H9 (cell line): Measurements from ENCODE around the gene SF1. TPM values are rescaled to one million over a fixed set of nuclear protein-coding genes. Genes with fewer than 3 reads are reported as not detected.

ENCODE experiments used
- DNase-seq: peaks from one replicate; pipeline ENCODE4 v3.0.0-alpha.2; 2017
- H2AFZ ChIP-seq: one replicate; pipeline ENCODE4 v1.6.1; 2013; ENCODE audit warnings: mild to moderate bottlenecking, low read length, control low read depth, moderate library complexity
- H2AK5ac ChIP-seq: 2 replicates; pipeline ENCODE4 v1.6.1; 2013; ENCODE audit warnings: low read length, control low read depth, mixed read lengths; ENCODE audit not compliant: insufficient read length
- H2BK120ac ChIP-seq: one replicate; pipeline ENCODE4 v1.6.1; 2013; ENCODE audit warnings: low read depth, mild to moderate bottlenecking, low read length, control low read depth, inconsistent platforms; ENCODE audit not compliant: poor library complexity, severe bottlenecking
- H2BK12ac ChIP-seq: 2 replicates; pipeline ENCODE4 v1.6.1; 2013; ENCODE audit warnings: low read length, control low read depth, mixed read lengths, low read depth; ENCODE audit not compliant: insufficient read length
- H2BK15ac ChIP-seq: 2 replicates; pipeline ENCODE4 v1.6.1; 2013; ENCODE audit warnings: low read depth, low read length, control low read depth
- H2BK20ac ChIP-seq: one replicate; pipeline ENCODE4 v1.6.1; 2013; ENCODE audit warnings: low read depth, mild to moderate bottlenecking, low read length, control low read depth, inconsistent platforms; ENCODE audit not compliant: poor library complexity, severe bottlenecking
- H2BK5ac ChIP-seq: 2 replicates; pipeline ENCODE4 v1.6.1; 2013; ENCODE audit warnings: low read length, control low read depth, mixed read lengths; ENCODE audit not compliant: insufficient read length
- H3K14ac ChIP-seq: 2 replicates; pipeline ENCODE4 v1.6.1; 2013; ENCODE audit warnings: low read length, control low read depth; ENCODE audit not compliant: insufficient read depth
- H3K18ac ChIP-seq: 2 replicates; pipeline ENCODE4 v1.6.1; 2013; ENCODE audit warnings: low read depth, mild to moderate bottlenecking, mixed read lengths, low read length, control low read depth; ENCODE audit not compliant: insufficient read length
- H3K23ac ChIP-seq: 2 replicates; pipeline ENCODE4 v1.6.1; 2013; ENCODE audit warnings: low read length, control low read depth, mixed read lengths, low read depth; ENCODE audit not compliant: insufficient read length
- H3K23me2 ChIP-seq: 2 replicates; pipeline ENCODE4 v1.6.1; 2013; ENCODE audit warnings: low read depth, mild to moderate bottlenecking, mixed read lengths, low read length, control low read depth; ENCODE audit not compliant: insufficient read length, poor library complexity, severe bottlenecking
- H3K27ac ChIP-seq: 2 replicates; pipeline ENCODE4 v1.5.1; 2013; ENCODE audit warnings: low read length, control low read depth, mixed read lengths, low read depth; ENCODE audit not compliant: insufficient read length
- H3K27me3 ChIP-seq: 2 replicates; pipeline ENCODE4 v1.6.1; 2013; ENCODE audit warnings: low read length, control low read depth, inconsistent platforms; ENCODE audit not compliant: insufficient read depth
- H3K4ac ChIP-seq: 2 replicates; pipeline ENCODE4 v1.6.1; 2013; ENCODE audit warnings: low read depth, mild to moderate bottlenecking, control low read depth, inconsistent platforms, low read length, moderate library complexity
- H3K4me1 ChIP-seq: 2 replicates; pipeline ENCODE4 v1.6.1; 2013; ENCODE audit warnings: low read length, control low read depth, inconsistent platforms; ENCODE audit not compliant: insufficient read depth
- H3K4me2 ChIP-seq: 2 replicates; pipeline ENCODE4 v1.6.1; 2013; ENCODE audit warnings: low read length, control low read depth, mixed read lengths; ENCODE audit not compliant: insufficient read length, insufficient read depth
- H3K56ac ChIP-seq: 2 replicates; pipeline ENCODE4 v1.6.1; 2013; ENCODE audit warnings: low read depth, mild to moderate bottlenecking, mixed read lengths, low read length, control low read depth; ENCODE audit not compliant: insufficient read length
- H3K79me1 ChIP-seq: 2 replicates; pipeline ENCODE4 v1.6.1; 2013; ENCODE audit warnings: low read depth, mild to moderate bottlenecking, moderate library complexity, low read length, control low read depth, inconsistent platforms; ENCODE audit not compliant: insufficient read depth, poor library complexity, severe bottlenecking
- H3K79me2 ChIP-seq: 2 replicates; pipeline ENCODE4 v1.6.1; 2013; ENCODE audit warnings: low read length, control low read depth, inconsistent platforms; ENCODE audit not compliant: insufficient read depth
- H3K9ac ChIP-seq: 2 replicates; pipeline ENCODE4 v1.6.1; 2013; ENCODE audit warnings: low read length, control low read depth, mixed read lengths; ENCODE audit not compliant: insufficient read length; ENCODE audit errors: extremely low read depth
- H3K9me3 ChIP-seq: one replicate; pipeline ENCODE4 v1.6.1; 2013; ENCODE audit warnings: low read depth, low read length, inconsistent platforms; ENCODE audit not compliant: control insufficient read depth
- H3T11ph ChIP-seq: one replicate; pipeline ENCODE4 v1.6.1; 2013; ENCODE audit warnings: mild to moderate bottlenecking, low read length, control low read depth, inconsistent platforms
- H4K20me1 ChIP-seq: one replicate; pipeline ENCODE4 v1.6.1; 2013; ENCODE audit not compliant: control insufficient read depth, insufficient read length, insufficient read depth
- H4K5ac ChIP-seq: 2 replicates; pipeline ENCODE4 v1.6.1; 2013; ENCODE audit warnings: low read depth, mild to moderate bottlenecking, mixed read lengths, low read length, control low read depth; ENCODE audit not compliant: insufficient read length
- H4K8ac ChIP-seq: replicated peaks from 2 replicates; pipeline ENCODE4 v1.6.1; 2013; ENCODE audit warnings: low read length, control low read depth, mixed read lengths, low read depth; ENCODE audit not compliant: insufficient read length
- H4K91ac ChIP-seq: 2 replicates; pipeline ENCODE4 v1.6.1; 2013; ENCODE audit warnings: low read depth, mild to moderate bottlenecking, moderate library complexity, mixed read lengths, low read length, control low read depth; ENCODE audit not compliant: insufficient read length
- H3K27ac Mint-ChIP-seq, 3 experiments: 2 replicates in 2 of 3; 3 replicates in 1 of 3; pipeline ENCODE4 v1.8.0; 2020 to 2021; ENCODE audit warnings: mixed read lengths in 3 of 3, mild to moderate bottlenecking in 1 of 3, moderate library complexity in 1 of 3
- H3K27me3 Mint-ChIP-seq: 2 replicates; pipeline ENCODE4 v1.8.0; 2021; ENCODE audit warnings: low read depth, mild to moderate bottlenecking, moderate library complexity, mixed read lengths
- H3K36me3 Mint-ChIP-seq, 3 experiments: 2 replicates in 2 of 3; 3 replicates in 1 of 3; pipeline ENCODE4 v1.8.0; 2020 to 2021; ENCODE audit warnings: low read depth in 3 of 3, mixed read lengths in 3 of 3; ENCODE audit not compliant: insufficient read depth in 1 of 3
- H3K4me1 Mint-ChIP-seq, 2 experiments: 2 replicates each; pipeline ENCODE4 v1.8.0; 2020; ENCODE audit warnings: mixed read lengths in 2 of 2
- H3K4me3 Mint-ChIP-seq, 2 experiments: 2 replicates in 1 of 2; 3 replicates in 1 of 2; pipeline ENCODE4 v1.8.0; 2020 to 2021; ENCODE audit warnings: mild to moderate bottlenecking in 2 of 2, mixed read lengths in 2 of 2, moderate library complexity in 1 of 2
- H3K9me3 Mint-ChIP-seq, 2 experiments: 2 replicates in 1 of 2; 3 replicates in 1 of 2; pipeline ENCODE4 v1.8.0; 2020; ENCODE audit warnings: mild to moderate bottlenecking in 2 of 2, mixed read lengths in 2 of 2, moderate library complexity in 1 of 2
- WGBS: extraction: QIAGEN DNeasy Blood & Tissue Kit; methylation state at CpG from one replicate; pipeline ENCODE4 v1.1.7; 2013; ENCODE audit warnings: missing lambda C conversion rate, low lambda C conversion rate, mixed read lengths; ENCODE audit not compliant: insufficient read length; ENCODE audit errors: extremely low coverage; 5-methylcytosine and 5-hydroxymethylcytosine counted together
- total RNA-seq: library from RNA; stranded (reverse); gene quantifications from 2 replicates; pipeline ENCODE4 v1.2.1, GENCODE V29; 2021
- TF ChIP-seq, protein P1 (sequence below): fragments of 200-600 bp; sonication (generic); conservative IDR thresholded peaks from 3 replicates; pipeline ENCODE4 v1.8.0; 2021; ENCODE audit warnings: antibody characterized with exemption, mild to moderate bottlenecking

Gene SF1
- total RNA-seq, 1 experiment from 2014 or later, result 528 TPM

DNA sequence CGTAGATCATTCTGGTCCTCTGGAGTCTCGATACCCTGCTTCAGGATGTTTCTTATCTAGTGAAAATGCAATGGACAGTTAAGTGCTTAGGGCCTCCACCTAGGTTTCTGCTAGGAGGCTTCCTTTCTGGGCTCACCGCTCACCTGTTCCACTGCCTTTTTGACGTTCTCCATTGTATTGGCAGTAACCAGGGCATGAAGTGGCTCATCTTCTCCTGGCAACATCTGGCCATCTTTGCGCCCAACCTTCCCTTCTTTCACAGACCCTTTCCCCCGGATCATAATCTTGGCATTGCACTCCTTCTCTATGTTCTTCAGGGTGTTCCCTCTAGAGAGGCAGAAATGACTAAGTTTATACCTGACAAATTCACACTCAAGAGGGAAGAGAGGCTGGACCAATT lies 9.1 kb downstream of the SF1 start:
- Histone ChIP-seq H3K27ac (no peak overlapping the region), H2AK5ac (no peak overlapping the region), H3K23me2 (no peaks in the 10 kb centered on the region), H3K56ac (no peak overlapping the region), H4K91ac (no peak overlapping the region), H4K20me1 (peaks cover 3% of the 10 kb centered on the region), H3K9ac (no peak overlapping the region), H3K27me3 (no peaks in the 10 kb centered on the region), H3K18ac (no peak overlapping the region), H3K4me2 (no peak overlapping the region), H4K8ac (no peak overlapping the region), H2BK5ac (no peak overlapping the region), H2AFZ (no peak overlapping the region), H3K4ac (no peak overlapping the region), H2BK12ac (no peak overlapping the region), H3K79me1 (peaks cover 7% of the 10 kb centered on the region), H3K4me1 (no peaks in the 10 kb centered on the region; the same call in 1 of the 2 replicates), H2BK20ac (no peak overlapping the region), H4K5ac (no peak overlapping the region), H3K14ac (no peak overlapping the region), H2BK15ac (no peak overlapping the region), H3T11ph (no peak overlapping the region), H2BK120ac (no peak overlapping the region), H3K23ac (no peak overlapping the region), H3K79me2 (0 out of 2 replicates have a peak, but pooled peaks cover 3% of the 10 kb centered on the region), H3K9me3 (no peaks in the 10 kb centered on the region)
- TF ChIP-seq, protein P1, sequence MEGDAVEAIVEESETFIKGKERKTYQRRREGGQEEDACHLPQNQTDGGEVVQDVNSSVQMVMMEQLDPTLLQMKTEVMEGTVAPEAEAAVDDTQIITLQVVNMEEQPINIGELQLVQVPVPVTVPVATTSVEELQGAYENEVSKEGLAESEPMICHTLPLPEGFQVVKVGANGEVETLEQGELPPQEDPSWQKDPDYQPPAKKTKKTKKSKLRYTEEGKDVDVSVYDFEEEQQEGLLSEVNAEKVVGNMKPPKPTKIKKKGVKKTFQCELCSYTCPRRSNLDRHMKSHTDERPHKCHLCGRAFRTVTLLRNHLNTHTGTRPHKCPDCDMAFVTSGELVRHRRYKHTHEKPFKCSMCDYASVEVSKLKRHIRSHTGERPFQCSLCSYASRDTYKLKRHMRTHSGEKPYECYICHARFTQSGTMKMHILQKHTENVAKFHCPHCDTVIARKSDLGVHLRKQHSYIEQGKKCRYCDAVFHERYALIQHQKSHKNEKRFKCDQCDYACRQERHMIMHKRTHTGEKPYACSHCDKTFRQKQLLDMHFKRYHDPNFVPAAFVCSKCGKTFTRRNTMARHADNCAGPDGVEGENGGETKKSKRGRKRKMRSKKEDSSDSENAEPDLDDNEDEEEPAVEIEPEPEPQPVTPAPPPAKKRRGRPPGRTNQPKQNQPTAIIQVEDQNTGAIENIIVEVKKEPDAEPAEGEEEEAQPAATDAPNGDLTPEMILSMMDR, result no peak
- no peak for DNase-seq
- peak overlapping the region; percentile 27 to 72 (median 63); a peak in 5 of 7 replicates for H3K27ac Mint-ChIP-seq
- no peaks in the 10 kb centered on the region for H3K27me3 Mint-ChIP-seq
- WGBS, result no CpG with 5 or more reads among the region's 6 CpGs
- H3K9me3 Mint-ChIP-seq, result no peaks in the 10 kb centered on the region
- peaks cover 28 to 40% of the 10 kb centered on the region in 2 experiments for H3K4me1 Mint-ChIP-seq
- H3K4me3 Mint-ChIP-seq, result peak overlapping the region in 1 of 2 experiments; percentile 24; a peak in 1 of 5 replicates
- H3K36me3 Mint-ChIP-seq, result peaks cover 81 to 98% (median 97%) of the 10 kb centered on the region in 3 experiments; a peak in 6 of 7 replicates
